ENCODE data around the gene LYPD6B. TPM values are rescaled to one million over a fixed set of nuclear protein-coding genes. Genes with fewer than 3 reads are reported as not detected.
A peak's percentile ranks its signal among the peaks of the same experiment; 100 is the strongest.

Gene LYPD6B
- total RNA-seq, 1 donor from 2014 or later = 12.3 TPM

- no peak for DNase-seq
Observed at GRCh38 chr2:149012545-149012944, 26.0 kb upstream of the LYPD6B start.

GRCh38 chr2:149015501-149015900 is 23.0 kb upstream of the LYPD6B start:
- no peak for DNase-seq

- no peak for DNase-seq
Observed at GRCh38 chr2:149015926-149016563, 22.5 kb upstream of the LYPD6B start.

- DNase-seq = peak; percentile 81
Observed at GRCh38 chr2:149017116-149017985, 21.1 kb upstream of the LYPD6B start.

- DNase-seq = no peak
Observed at GRCh38 chr2:149018981-149019380, 19.5 kb upstream of the LYPD6B start.

- no peak for DNase-seq
Observed at GRCh38 chr2:149019768-149020167, 18.7 kb upstream of the LYPD6B start.

- no peak for DNase-seq
Observed at GRCh38 chr2:149020432-149020851, 18.1 kb upstream of the LYPD6B start.

GRCh38 chr2:149021271-149021719 is 17.2 kb upstream of the LYPD6B start:
- DNase-seq = no peak

GRCh38 chr2:149021761-149022160 is 16.7 kb upstream of the LYPD6B start:
- DNase-seq = no peak

GRCh38 chr2:149023091-149023490 is 15.4 kb upstream of the LYPD6B start:
- no peak for DNase-seq

GRCh38 chr2:149027590-149028250 is 10.8 kb upstream of the LYPD6B start:
- DNase-seq = no peak

GRCh38 chr2:149028377-149028776 is 10.1 kb upstream of the LYPD6B start:
- no peak for DNase-seq

GRCh38 chr2:149028891-149029290 is 9.6 kb upstream of the LYPD6B start:
- DNase-seq = no peak

- DNase-seq = no peak
Observed at GRCh38 chr2:149029307-149029965, 9.1 kb upstream of the LYPD6B start.

GRCh38 chr2:149031396-149031795 is 7.1 kb upstream of the LYPD6B start:
- no peak for DNase-seq

- no peak for DNase-seq
Observed at GRCh38 chr2:149033716-149034115, 4.8 kb upstream of the LYPD6B start.

GRCh38 chr2:149034406-149034805 is 4.1 kb upstream of the LYPD6B start:
- no peak for DNase-seq

- DNase-seq = no peak
Observed at GRCh38 chr2:149036507-149037293, 1.8 kb upstream of the LYPD6B start.

GRCh38 chr2:149037851-149038250 is 648 bp upstream of the LYPD6B start:
- no peak for DNase-seq

GRCh38 chr2:149039213-149039724 is 770 bp downstream of the LYPD6B start:
- no peak for DNase-seq

- no peak for DNase-seq
Observed at GRCh38 chr2:149040451-149040850, 2.0 kb downstream of the LYPD6B start.
